Body of pancreas (tissue), 4 donors: ENCODE data around the gene TPH1.

Source experiments
- POLR2A ChIP-seq, 3 donors: fragments of 450-650 bp; IDR thresholded peaks; one replicate each; pipeline ENCODE4 v1.6.1; 2016; ENCODE audit warnings: antibody characterized with exemption in 3 of 3, mild to moderate bottlenecking in 2 of 3
- TF ChIP-seq, protein P1 (sequence below), 7 experiments: fragments of 450-650 bp in 4 of 7; fragments of 200-600 bp in 3 of 7; sonication (generic) in 3 of 7; IDR thresholded peaks; one replicate each; pipeline ENCODE4 v1.5.1; 2016 to 2019; ENCODE audit warnings: antibody characterized with exemption in 7 of 7

DNA sequence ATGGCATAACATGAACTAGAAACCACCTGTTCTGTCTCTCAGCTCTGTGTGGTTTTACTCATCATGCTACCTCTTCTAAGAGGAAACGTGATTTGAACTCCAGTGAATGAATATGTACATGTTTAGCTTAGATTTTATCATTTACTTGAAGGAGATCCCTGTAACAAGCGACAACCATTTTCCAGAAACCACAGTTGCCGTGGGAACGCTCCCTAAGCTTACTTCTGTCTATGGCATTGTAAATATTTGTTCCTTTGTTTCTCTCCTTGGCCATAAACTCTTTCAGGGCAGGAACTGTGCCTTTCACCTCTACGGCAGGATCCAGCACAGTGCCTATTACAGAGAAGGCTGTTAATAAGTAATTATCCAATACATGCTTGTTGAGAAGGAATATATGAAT is 17.1 kb upstream of the TPH1 start:
- no peak for TF ChIP-seq POLR2A (IDR thresholded peaks at IDR 0.05)
- TF ChIP-seq, protein P1, sequence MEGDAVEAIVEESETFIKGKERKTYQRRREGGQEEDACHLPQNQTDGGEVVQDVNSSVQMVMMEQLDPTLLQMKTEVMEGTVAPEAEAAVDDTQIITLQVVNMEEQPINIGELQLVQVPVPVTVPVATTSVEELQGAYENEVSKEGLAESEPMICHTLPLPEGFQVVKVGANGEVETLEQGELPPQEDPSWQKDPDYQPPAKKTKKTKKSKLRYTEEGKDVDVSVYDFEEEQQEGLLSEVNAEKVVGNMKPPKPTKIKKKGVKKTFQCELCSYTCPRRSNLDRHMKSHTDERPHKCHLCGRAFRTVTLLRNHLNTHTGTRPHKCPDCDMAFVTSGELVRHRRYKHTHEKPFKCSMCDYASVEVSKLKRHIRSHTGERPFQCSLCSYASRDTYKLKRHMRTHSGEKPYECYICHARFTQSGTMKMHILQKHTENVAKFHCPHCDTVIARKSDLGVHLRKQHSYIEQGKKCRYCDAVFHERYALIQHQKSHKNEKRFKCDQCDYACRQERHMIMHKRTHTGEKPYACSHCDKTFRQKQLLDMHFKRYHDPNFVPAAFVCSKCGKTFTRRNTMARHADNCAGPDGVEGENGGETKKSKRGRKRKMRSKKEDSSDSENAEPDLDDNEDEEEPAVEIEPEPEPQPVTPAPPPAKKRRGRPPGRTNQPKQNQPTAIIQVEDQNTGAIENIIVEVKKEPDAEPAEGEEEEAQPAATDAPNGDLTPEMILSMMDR (IDR thresholded peaks at IDR 0.05) = no peak
